Stimulated activated CD4-positive, alpha-beta T cell treated with anti-CD3 and anti-CD28 coated beads, Interleukin-12 subunit alpha, Interleukin-12 subunit beta, amount 100 ng/mL, for 48 hours (primary cell): ENCODE results near the gene EHBP1.

Experiments used
- DNase-seq, 3 donors: peaks; one replicate each; pipeline ENCODE4 v3.0.0-alpha.2; 2020; ENCODE audit warnings: low read depth in 2 of 3, low spot score in 1 of 3

The EHBP1 gene

DNA sequence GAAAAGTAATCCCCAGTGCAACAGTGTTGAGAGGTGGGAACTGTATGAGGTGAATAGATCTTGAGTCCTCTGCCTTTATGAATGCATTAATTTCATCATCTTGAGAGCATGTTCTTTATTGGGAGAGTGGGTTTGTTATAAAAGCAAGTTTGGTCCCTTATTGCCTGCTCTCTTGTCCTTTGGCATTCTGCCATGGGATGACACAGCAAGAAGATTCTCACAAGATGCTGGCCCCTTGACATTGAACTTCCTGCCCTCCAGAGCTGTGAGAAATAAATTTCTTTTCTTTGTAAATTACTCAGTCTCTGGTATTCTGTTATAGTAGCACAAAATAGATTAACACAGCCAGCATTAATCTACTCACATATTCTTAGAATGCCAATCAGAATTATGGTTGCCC is 108.6 kb downstream of the EHBP1 start:
- no peak for DNase-seq

DNA sequence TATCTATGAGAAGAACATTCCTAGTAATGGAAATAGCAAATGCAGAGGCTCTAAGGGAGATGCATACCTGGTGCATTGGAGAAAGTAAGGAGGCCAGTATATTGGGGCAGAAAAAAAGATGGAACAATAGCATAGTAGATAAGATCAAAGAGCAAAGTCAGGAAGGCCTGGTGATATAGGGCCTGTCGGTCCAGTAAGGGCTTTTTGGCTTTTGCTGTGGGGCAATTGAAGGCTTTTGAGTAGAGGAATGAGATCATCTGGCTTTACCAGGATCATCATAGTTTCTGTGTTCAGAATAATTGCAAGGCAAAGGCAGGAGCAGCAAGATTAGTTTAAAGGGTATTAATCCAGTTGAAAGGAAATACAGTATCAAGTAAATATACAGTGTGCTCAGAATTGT is 111.8 kb downstream of the EHBP1 start:
- no peak for DNase-seq

DNA sequence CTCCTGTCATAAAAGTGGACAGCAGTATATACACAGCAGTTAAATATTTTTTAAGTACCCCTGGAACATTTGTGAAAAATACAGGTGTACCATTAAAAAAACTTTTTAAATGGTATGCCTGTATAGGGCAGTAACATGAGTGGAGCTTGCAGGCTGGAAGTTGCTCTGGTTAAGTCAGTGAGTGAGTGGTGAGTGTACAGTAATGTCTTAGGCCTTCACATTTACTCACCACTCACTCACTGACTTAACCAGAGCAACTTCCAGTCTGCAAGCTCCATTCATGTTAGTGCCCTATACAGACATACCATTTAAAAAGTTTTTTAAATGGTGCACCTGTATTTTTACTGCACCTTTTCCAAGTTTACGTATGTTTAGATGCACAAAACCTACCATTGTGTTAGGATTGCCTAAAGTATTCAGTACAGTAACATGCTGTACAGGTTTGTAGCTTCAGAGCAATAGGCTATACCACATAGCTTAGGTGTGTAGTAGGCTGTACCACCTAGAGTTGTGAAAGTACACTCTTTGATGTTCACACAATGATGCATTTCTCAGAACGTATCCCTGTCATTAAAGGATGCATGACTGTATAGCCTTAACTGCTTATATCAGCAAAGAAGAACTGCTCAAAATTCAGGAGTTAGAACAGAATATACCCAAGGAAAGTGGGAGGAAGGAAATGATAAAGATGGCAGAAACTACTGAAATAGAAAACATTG is 112.6 kb downstream of the EHBP1 start:
- no peak for DNase-seq

DNA sequence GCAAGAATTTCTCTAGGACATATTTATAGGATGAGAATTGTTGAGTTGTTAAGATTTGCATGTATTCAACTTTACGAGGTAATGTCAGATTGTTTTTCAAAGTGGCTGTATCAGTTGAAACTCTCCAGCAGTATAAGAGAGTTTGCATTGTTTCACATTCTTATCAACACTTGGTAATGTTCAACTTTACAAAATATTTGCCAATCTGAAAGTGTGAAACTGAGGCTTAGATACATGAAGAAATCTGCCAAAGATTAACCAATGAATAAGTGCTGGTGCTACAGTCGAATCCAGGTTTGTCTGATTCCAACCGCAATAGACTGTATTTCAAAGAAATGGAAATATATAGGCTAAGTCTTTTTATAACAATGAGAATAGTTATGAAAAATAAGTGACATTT is 117.0 kb downstream of the EHBP1 start:
- DNase-seq: no peak

DNA sequence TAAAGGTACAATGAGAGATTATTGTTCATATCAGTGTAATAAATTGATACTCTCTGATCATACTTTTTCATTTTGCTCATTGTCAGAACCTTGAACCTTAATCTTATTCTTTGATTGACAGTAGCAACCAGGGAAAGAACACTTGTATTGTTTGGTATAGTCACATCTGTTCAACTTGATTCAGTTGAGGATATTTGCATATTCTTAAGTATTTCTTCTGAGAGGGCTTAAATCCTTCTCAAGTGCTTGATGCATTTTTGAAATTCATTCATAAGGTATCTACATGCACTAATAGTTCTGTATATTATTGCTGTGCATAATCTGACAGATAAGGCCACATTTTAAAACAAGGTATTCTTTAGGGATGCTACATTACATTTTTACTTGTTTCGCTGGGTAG is 118.9 kb downstream of the EHBP1 start:
- no peak for DNase-seq

DNA sequence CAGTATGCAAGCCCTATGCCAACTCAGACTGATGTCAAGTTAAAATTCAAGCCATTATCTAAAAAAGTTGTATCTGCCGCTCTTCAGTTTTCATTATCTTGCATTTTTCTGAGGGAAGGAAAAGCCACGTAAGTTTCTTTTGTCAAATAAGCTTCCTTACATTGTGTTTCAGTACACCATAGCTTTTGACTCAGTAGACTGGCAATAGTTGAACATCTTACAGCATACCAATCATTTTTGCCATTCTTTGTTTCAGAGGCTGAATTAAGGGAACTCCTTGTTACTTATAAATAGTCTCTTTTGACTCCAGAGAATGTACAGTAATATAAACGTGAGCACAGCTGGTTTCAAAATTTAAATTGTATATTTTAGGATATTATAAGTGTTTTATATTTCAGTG is 120.6 kb downstream of the EHBP1 start:
- DNase-seq: no peak

DNA sequence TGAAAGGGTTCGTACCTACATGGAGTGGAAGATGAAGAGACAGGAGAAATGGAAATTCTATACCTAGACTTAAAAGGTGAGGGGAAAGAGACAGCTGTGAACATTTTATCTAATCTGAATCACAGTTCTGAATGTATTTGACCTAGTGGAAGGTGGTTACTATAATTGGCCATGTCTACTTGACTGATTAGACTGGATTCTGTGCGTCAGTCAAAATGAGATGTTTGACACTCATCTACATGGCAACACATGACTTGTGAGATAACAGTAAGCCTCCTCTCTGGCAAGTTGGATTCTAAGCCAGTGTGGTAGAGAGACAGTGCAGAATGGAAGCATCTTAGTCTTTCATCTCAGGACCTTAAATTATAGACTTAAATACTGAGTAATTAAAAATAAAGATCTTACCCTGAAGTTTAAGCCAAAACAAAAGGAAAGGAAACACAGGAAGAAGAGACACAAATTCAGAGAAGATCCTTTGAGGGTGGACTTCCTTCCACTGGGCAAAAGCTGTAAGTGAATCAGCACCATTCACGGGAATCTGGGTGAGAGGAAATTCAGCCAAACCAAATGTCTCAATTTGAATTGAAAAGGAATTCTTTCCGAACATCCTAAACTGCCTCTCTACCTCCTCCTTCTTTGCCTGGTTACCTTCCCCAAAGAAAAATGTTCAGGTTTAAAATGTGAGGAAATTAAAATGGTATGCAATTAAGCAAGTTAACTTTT is 121.6 kb downstream of the EHBP1 start:
- no peak for DNase-seq

DNA sequence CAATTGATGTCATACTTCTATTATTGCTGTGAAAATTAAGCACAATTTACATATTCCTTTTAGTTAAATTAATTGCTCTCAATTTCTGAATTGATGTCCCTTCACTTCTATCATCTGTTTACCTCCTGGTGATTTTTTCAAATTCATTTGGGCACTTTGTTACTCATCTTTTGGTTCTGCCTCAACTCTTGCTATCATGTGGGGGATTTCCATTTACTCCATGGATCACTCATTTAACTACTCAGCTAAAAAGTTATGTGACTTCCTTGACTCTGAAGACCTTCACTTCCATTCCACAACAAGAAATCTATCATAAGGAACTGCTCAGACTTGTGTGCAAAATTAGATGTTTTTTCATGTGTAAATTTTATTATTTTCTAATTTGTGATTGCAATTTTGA is 126.2 kb downstream of the EHBP1 start:
- DNase-seq: no peak

DNA sequence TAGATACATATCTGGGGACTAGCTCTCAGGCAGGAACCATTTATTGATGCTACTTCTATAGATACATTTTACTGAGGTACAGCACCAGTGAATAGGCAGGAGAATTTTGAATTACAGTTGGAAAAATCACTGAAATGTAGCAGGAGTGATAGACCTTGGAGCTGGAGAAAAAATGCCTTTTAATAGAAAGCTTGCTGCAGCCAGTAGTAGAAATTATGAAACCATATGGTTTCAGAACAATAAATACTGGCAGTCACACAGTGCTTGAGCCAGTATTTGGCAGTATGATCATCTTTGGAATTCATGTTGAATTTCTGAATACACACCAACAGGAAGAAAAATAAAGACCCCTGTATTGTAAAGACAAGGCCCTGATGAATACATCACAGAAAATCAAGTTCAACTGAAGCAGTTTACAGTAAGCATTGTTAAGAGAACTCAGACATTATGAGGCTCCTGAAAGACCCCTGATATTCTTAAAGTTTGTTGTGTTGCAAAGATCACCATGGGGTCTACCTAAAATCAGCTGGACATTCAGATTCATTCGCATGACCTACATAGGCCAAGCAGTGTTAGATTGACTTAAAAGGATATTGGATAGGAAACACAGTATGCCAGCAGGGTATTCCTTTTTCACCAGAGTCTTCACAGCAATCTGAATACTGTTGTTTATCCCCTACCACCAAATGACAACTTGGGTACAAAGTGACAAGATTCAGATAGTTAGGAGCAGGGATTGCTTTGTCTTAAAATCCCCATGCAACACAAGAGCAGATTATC is 139.0 kb downstream of the EHBP1 start:
- no peak for DNase-seq

DNA sequence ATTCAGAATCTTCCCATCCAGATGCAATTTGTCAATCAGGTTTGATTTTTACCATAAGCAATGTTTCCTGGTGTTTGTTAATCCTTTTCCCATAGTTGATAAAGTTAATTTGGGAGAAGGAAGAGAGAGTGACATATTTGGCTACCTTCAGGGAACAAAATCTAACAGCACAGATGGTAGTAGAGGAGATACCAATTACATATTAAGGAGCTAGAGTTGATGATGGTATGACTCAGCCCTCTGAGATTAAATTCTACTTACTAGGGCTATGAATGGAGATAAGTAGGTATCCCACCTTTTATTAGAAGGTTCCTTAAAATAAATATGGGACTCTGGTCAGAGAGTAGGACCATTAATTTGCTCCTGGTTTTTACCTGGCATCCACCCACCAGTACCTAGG is 139.7 kb downstream of the EHBP1 start:
- DNase-seq: no peak

DNA sequence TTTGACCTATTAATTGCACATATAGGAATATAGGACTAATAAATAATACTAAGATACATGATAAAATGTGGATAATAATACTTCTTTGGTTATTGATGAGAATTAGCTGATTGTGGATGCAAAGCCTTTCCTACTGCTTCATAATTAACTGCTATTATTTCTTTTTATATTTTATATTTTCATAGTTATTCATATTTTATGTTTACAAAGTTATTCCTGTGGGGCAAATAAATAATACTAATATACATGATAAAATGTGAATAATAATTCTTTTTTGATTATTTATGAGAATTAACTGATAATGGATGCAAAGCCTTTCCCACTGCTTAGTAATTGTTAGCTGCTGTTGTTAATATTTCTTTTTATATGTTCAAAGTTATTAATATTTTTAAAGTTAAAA is 146.7 kb downstream of the EHBP1 start:
- DNase-seq: no peak

DNA sequence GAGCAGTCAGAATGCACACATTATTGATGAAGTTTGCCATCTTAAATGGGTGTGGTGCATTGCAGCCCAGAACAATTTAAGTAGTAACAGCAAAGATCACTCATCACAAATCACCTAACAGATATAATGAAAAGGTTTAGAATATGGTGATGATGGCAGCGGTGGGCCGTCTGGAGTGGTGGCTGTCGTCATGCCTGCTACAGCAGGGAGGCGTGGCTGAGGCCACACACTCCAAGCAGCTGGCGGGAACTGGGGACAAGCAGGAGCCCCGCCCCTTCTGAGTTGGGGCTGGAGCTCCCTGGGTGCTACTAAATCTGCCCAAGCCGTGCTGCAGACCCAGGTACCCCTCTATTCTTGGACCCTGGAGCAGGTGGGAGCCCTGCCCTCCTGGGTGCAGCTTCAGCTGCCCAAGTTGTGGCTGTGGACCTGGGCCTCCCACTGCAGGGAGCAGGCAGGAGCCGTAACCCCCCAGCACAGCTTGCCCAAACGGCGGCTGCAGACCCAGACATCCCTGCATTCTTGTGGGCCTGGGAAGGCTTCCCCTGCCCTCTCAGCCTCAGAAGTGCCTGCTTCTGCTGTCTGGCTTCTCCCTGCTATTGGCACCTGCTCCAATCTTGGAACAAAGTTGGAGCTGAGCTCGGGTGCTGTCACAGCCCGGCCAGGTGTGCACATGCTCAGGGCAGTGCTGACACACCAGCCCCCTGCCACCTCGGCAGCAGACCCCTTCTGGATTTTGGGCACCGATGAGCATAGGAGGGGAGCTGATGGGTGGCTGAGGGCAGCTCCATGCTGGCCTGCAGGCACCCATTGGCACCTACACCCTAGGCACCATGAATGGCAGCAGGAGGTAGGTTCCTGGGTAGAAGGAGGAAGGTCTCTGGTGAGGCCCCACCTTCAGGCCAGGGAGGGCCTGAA is 149.3 kb downstream of the EHBP1 start:
- no peak for DNase-seq

DNA sequence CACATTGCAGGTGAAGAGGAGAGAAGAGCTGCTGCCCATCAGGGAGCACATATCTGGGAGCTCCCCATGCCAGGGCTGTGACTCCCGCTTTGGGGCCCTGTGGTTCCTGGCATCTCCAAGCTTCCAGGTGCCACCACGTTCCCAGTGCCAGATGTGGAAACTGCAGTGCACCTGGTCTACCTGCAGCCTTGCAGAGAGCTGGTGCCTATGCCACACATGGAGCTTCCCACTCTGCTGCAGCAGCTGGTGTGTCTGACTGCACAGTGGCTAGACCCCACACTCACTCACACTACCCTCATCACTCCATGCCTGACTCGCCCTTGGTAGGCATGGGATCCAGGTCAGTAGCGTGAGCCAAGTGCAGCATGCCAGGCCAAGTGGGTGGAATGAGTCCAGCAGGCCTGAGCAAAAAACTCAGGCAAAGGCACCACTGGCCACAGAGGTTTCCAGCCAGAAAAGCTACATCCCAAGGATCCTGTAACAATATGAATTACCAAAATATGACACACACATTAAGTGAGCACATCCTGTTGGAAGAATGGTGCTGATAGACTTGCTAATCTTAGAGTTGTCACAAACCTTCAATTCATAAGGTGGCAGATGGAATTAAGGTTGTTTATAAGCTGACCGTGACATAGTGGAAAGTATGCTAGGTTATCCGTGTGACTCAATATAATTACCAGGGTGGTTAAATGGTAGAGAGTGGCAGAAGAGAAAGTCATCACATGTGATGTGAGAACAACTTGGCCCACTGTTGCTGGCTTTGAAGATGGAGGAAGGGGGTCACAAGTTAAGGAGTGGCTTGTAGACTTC is 150.9 kb downstream of the EHBP1 start:
- DNase-seq: no peak

DNA sequence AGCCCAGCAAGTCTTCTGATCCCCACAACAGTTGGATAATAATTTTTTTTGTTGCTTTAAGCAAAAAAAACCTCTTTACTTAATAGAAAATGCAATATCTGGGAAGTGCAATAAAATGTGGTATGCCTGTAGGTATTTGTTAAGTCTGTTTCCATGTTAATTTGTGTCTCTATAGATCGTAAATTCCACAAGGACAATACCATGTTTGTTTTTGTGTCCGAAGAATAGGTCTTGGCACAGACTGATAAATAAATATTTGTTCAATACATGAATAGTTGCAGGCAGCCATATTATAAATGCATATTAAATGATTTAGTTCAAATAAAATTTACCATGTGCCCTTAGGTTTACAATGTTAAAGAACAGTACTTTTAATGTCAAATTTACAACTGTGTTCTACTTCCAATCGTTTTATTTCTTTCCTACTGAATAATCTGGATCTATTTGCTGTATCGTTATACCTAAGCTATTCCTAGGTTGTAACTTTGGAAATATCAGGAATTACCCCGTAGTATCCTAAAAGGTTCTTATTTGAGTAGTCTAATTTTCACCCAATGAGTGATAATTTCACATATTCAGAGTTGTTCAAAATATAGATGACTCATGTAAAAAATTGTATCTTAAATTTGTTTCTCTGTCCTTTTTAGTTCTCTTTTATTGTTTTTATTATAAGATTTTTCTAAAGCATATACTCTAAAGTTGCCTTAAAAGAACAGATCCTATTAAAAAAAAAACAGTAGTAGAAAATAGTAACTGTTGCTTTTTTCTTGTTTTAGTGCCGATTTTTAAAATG is 151.8 kb downstream of the EHBP1 start:
- no peak for DNase-seq

DNA sequence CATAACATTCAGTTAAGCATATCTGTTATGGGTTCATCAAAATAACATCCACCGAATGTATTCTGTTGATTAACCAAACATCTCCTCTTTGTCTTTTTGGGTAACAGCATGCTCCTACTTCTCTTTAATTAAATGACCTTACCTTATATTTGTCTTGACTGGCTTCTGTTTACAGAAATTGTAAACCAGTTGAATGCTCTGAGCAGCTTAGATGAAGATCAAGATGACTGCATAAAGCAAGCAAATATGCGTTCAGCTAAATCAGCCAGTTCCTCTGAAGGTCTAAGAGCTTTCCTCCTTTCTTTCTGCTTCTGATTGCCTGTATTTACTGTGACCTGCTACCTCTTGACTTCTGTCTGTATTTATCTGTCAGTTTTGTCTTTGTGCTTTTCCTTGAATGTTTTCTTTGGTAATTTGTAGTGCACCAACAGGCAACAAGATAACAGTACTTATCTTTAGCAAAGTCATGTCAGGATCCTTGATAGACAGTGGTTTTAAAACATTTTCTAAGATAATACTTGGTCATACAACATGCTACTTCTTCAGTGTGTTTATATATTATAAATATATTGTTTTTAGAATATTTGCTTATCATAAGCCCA is 152.8 kb downstream of the EHBP1 start:
- no peak for DNase-seq

DNA sequence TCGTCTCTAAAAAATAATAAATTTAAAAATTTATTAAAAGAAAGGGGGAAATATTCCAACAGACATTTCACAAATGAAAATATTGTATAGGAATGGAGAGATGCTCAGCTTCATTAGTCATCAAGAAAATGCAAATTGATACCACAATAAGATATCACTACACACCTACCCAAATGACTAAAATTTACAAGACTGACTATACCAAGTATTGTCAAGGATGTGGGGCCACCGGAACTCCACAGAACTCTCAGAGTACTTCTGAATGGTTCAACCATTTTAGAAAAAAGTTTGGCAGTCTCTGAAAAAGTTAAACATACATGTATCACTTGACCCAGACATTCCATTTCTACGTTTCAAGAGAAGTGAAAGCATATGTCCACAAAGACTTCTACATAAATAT is 163.4 kb downstream of the EHBP1 start:
- no peak for DNase-seq

DNA sequence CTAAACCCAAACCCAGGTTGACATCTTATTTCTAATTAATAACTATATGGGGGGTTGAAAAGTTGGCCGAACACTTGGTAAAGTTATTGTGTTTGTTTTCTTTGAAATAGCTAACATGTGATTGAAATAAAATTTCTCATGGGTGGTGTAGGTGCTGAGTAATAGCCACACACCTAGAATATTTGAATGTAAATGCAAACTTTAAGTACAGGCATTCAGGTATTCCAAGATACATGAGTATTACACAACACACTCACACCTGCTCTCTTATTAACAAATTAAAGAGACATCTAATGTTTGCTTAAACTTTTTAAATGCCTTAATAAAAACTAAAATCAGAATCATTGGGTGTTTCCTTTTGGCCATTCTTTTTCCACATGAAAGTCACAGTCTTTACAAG is 165.5 kb downstream of the EHBP1 start:
- no peak for DNase-seq

DNA sequence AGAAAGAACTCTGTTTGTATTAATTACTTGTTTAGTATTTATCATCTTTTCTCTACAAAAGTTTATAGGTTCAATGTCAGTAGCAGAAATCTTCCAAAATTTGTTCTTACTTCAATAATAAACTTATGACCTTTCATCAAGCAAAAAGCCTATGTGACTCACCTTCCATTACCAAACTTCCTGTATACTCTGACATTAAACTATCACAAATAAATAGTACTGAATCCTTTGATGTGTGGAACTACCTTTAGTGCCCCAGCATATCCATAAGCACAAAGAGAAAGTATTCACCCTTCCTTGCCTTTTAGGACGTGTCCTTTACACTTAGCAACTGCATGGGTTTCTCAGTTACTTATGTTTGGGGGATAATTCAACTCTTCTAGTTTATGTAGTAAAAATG is 166.0 kb downstream of the EHBP1 start:
- no peak for DNase-seq

DNA sequence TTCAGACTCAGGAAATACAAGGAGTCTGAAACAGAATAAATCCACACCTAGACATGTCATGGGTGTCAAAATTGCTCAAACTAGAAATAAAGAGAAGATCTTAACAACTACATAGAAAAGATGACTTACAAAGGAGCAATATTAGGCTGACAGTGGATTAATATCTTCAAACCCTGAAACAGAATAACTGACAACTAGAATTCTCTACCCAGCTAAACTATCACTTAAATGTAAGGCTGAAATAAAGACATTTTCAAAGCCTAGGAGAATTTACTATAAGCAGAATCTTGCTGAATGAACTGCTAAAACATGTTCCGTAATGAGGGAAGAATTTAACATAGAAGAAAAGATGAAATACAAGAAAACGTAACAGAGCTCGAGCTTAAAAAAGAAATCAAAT is 168.1 kb downstream of the EHBP1 start:
- no peak for DNase-seq
